PC-9 (cell line): Measurements from ENCODE around the gene WDR37. TPM values are rescaled to one million over a fixed set of nuclear protein-coding genes. Genes with fewer than 3 reads are reported as not detected.

ENCODE experiments used
- BruUV-seq: library from RNA; stranded (reverse); fragments of 400-500 nt; replicated peaks from 2 replicates; lab custom pipeline; 2021; lab: Mats Ljungman, UMichigan
- CTCF ChIA-PET: fragments of 300-600 bp; sonication (Branson Sonifier 250); formaldehyde crosslinking; loops from one replicate; lab custom pipeline; 2022; ENCODE audit warnings: antibody characterized with exemption; lab: Charles Lee
- POLR2A ChIA-PET: fragments of 300-600 bp; sonication (Branson Sonifier 250); formaldehyde crosslinking; loops from one replicate; lab custom pipeline; 2022; ENCODE audit warnings: antibody characterized with exemption; ENCODE audit not compliant: unreplicated experiment; lab: Charles Lee
- DNase-seq, 2 experiments: peaks; one replicate each; pipeline versions ENCODE4 v3.0.0 to v3.0.0-alpha.2; 2015 to 2022; ENCODE audit warnings: mixed read lengths in 1 of 2
- H2AFZ ChIP-seq: fragments of 200-600 bp; sonication (generic); 2 replicates; pipeline ENCODE4 v1.8.1; 2017; ENCODE audit warnings: antibody characterized with exemption
- H3F3A ChIP-seq: fragments of 200-600 bp; sonication (generic); 2 replicates; pipeline ENCODE4 v1.8.1; 2017; ENCODE audit warnings: antibody characterized with exemption, mild to moderate bottlenecking, low read depth; ENCODE audit not compliant: insufficient read depth
- H3K27ac ChIP-seq: fragments of 200-600 bp; sonication (generic); 2 replicates; pipeline ENCODE4 v1.6.1; 2016; ENCODE audit warnings: mixed run types
- H3K27me3 ChIP-seq: fragments of 200-600 bp; sonication (generic); 2 replicates; pipeline ENCODE4 v1.6.1; 2016; ENCODE audit warnings: low read depth, mixed run types; ENCODE audit not compliant: insufficient read depth
- H3K36me3 ChIP-seq: fragments of 200-600 bp; sonication (generic); 2 replicates; pipeline ENCODE4 v1.6.1; 2016; ENCODE audit warnings: low read depth, mixed run types
- H3K4me1 ChIP-seq: fragments of 200-600 bp; sonication (generic); replicated peaks from 2 replicates; pipeline ENCODE4 v1.6.1; 2016; ENCODE audit warnings: mixed run types; ENCODE audit not compliant: insufficient read depth
- H3K4me2 ChIP-seq: fragments of 200-600 bp; sonication (generic); 2 replicates; pipeline ENCODE4 v1.6.1; 2017; ENCODE audit warnings: mixed run types
- H3K4me3 ChIP-seq: fragments of 200-600 bp; sonication (generic); 2 replicates; pipeline ENCODE4 v1.6.1; 2016; ENCODE audit warnings: mixed run types
- H3K79me2 ChIP-seq: fragments of 200-600 bp; sonication (generic); 2 replicates; pipeline ENCODE4 v1.6.1; 2017; ENCODE audit warnings: low read depth, mixed run types
- H3K9me2 ChIP-seq: fragments of 200-600 bp; sonication (generic); 2 replicates; pipeline ENCODE4 v1.8.1; 2017; ENCODE audit warnings: mild to moderate bottlenecking; ENCODE audit not compliant: insufficient read depth
- H3K9me3 ChIP-seq: fragments of 200-600 bp; sonication (generic); 2 replicates; pipeline ENCODE4 v1.8.1; 2016; ENCODE audit warnings: low read depth; ENCODE audit not compliant: insufficient read depth
- H4K20me1 ChIP-seq: fragments of 200-600 bp; sonication (generic); 2 replicates; pipeline ENCODE4 v1.8.1; 2017; ENCODE audit not compliant: insufficient read depth
- EZH2 ChIP-seq: fragments of 200-600 bp; sonication (generic); IDR thresholded peaks from 2 replicates; pipeline ENCODE4 v1.8.0; 2017; ENCODE audit warnings: antibody characterized with exemption, low read depth
- intact Hi-C: fragments of 100-400 bp; cut with micrococcal nuclease; formaldehyde crosslinking; loops from one replicate; pipeline ENCODE4 v1.10.0; 2022; ENCODE audit not compliant: unreplicated experiment
- total RNA-seq: library from RNA; stranded (reverse); gene quantifications from 2 replicates; pipeline ENCODE4 v1.2.3, GENCODE V29; 2021
- TF ChIP-seq, protein P1 (sequence below): fragments of 200-600 bp; sonication (generic); conservative IDR thresholded peaks from 2 replicates; pipeline ENCODE4 v1.6.1; 2017; ENCODE audit warnings: mixed run types, antibody characterized with exemption, mild to moderate bottlenecking, moderate library complexity

The WDR37 gene
- total RNA-seq, 1 experiment from 2014 or later = 12.3 TPM

DNA sequence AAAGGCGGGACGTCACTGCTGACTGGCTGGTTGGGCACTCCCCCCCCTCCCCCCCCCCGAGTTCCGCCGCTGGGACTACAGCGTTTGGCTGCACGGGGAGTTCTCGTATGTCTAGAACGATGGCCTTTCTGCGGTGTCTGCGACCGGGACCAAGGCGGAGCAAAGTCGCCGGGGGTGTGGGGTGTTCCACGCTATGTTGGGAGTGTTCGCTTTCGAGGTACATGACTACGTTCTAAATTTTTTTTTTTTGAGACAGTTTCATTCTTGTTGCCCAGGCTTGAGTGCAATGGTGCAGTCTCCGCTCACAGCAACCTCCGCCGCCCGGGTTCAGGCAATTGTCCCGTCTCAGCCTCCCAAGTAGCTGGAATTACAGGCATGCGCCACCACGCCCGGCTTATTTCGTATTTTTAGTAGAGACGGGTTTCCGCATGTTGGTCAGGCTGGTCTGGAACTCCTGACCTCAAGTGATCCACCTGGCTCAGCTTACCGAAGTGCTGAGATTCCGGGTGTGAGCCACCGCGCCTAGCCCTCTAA, 6.7 kb upstream of the WDR37 start:
- no peak for DNase-seq
- peaks cover 79% of the 10 kb centered on the region for H3K79me2 ChIP-seq
- no peaks in the 10 kb centered on the region for H3K36me3 ChIP-seq
- H4K20me1 ChIP-seq = peaks cover 15% of the 10 kb centered on the region; the same call in 1 of the 2 replicates
- TF ChIP-seq, protein P1, sequence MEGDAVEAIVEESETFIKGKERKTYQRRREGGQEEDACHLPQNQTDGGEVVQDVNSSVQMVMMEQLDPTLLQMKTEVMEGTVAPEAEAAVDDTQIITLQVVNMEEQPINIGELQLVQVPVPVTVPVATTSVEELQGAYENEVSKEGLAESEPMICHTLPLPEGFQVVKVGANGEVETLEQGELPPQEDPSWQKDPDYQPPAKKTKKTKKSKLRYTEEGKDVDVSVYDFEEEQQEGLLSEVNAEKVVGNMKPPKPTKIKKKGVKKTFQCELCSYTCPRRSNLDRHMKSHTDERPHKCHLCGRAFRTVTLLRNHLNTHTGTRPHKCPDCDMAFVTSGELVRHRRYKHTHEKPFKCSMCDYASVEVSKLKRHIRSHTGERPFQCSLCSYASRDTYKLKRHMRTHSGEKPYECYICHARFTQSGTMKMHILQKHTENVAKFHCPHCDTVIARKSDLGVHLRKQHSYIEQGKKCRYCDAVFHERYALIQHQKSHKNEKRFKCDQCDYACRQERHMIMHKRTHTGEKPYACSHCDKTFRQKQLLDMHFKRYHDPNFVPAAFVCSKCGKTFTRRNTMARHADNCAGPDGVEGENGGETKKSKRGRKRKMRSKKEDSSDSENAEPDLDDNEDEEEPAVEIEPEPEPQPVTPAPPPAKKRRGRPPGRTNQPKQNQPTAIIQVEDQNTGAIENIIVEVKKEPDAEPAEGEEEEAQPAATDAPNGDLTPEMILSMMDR = no peak
- no peak for TF ChIP-seq EZH2
- peak overlapping the region; percentile 87 for H3K27ac ChIP-seq
- intact Hi-C loops = loop anchor here (1.0 to 2.0 kb wide), 2 partner anchors 63 to 118 kb away; partner anchors contain the start of gene LARP4B
- no peaks in the 10 kb centered on the region for H3K9me3 ChIP-seq
- H3K4me1 ChIP-seq = peaks cover 18% of the 10 kb centered on the region
- ChIA-PET CTCF (interaction anchor here (0.6 kb wide), 1 partner anchor 48 kb away, joined by 4 read pairs; no protein-coding TSS in a partner anchor), POLR2A (interaction anchor here (0.7 kb wide), 1 partner anchor 118 kb away, joined by 7 read pairs; the partner anchor contains the start of gene LARP4B)
- H3K9me2 ChIP-seq = no peaks in the 10 kb centered on the region
- BruUV-seq = TSS peak; percentile 85
- H3K4me3 ChIP-seq = peak overlapping the region; percentile 92
- H3K27me3 ChIP-seq = no peaks in the 10 kb centered on the region
- H3K4me2 ChIP-seq = peak overlapping the region; percentile 84
- peak overlapping the region; percentile 73 for H2AFZ ChIP-seq
- H3F3A ChIP-seq = peaks cover 15% of the 10 kb centered on the region

DNA sequence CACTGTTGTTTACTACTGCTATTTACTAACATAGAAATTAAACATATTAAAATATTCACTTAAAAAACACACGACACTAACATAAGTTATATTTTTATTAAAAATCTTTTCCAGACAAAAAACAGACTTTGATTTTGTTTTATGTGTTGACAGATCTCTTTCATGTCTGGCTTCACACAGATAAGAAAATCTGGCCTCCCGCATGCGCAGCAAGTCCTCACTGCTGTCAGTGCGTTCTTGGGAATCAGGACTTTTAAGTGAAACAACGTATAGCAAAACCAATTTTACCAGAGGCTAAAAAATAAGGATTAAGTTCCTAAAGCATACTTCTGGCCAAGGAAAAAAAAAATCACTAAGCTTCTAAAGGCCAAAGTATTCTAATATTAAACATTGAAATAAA, 6.0 kb upstream of the WDR37 start:
- POLR2A ChIA-PET = no interaction called here
- TF ChIP-seq, protein P1 = no peak
- TF ChIP-seq EZH2 = no peak
- H3K27ac ChIP-seq = peak overlapping the region; percentile 87
- H3K4me1 ChIP-seq = peaks cover 24% of the 10 kb centered on the region
- CTCF ChIA-PET = no interaction called here
- H3K36me3 ChIP-seq = no peaks in the 10 kb centered on the region
- H3K4me3 ChIP-seq = peak overlapping the region; percentile 92
- no TSS peak for BruUV-seq
- H3K4me2 ChIP-seq = peak overlapping the region; percentile 84
- intact Hi-C loops = no loop called here
- H3K9me3 ChIP-seq = no peaks in the 10 kb centered on the region
- no peaks in the 10 kb centered on the region for H3K27me3 ChIP-seq
- no peak for DNase-seq
- H2AFZ ChIP-seq = no peak overlapping the region
- H3K9me2 ChIP-seq = no peaks in the 10 kb centered on the region
- peaks cover 15% of the 10 kb centered on the region for H3F3A ChIP-seq
- peaks cover 12% of the 10 kb centered on the region; the same call in 1 of the 2 replicates for H4K20me1 ChIP-seq
- H3K79me2 ChIP-seq = peaks cover 79% of the 10 kb centered on the region

GRCh38 chr10:1050554-1050953, 5.6 kb upstream of the WDR37 start:
- Histone ChIP-seq H2AFZ (no peak overlapping the region), H3K36me3 (no peaks in the 10 kb centered on the region), H3K9me2 (no peaks in the 10 kb centered on the region), H3K27me3 (no peaks in the 10 kb centered on the region), H3K9me3 (no peaks in the 10 kb centered on the region), H4K20me1 (peaks cover 10% of the 10 kb centered on the region; the same call in 1 of the 2 replicates), H3K4me3 (peak overlapping the region; percentile 92), H3K79me2 (peaks cover 79% of the 10 kb centered on the region), H3F3A (peaks cover 17% of the 10 kb centered on the region), H3K4me1 (peaks cover 28% of the 10 kb centered on the region), H3K27ac (0 out of 2 replicates have a peak overlapping the region, but pooled peaks have one; percentile 16), H3K4me2 (peak overlapping the region; percentile 84)
- DNase-seq = peak; percentile 19 to 40
- intact Hi-C loops = no loop called here
- ChIA-PET POLR2A (no interaction called here), CTCF (no interaction called here)
- no peak for TF ChIP-seq EZH2
- TF ChIP-seq, protein P1 = no peak
- BruUV-seq = no TSS peak
